ENCODE measurements around the gene SCN9A.

DNA sequence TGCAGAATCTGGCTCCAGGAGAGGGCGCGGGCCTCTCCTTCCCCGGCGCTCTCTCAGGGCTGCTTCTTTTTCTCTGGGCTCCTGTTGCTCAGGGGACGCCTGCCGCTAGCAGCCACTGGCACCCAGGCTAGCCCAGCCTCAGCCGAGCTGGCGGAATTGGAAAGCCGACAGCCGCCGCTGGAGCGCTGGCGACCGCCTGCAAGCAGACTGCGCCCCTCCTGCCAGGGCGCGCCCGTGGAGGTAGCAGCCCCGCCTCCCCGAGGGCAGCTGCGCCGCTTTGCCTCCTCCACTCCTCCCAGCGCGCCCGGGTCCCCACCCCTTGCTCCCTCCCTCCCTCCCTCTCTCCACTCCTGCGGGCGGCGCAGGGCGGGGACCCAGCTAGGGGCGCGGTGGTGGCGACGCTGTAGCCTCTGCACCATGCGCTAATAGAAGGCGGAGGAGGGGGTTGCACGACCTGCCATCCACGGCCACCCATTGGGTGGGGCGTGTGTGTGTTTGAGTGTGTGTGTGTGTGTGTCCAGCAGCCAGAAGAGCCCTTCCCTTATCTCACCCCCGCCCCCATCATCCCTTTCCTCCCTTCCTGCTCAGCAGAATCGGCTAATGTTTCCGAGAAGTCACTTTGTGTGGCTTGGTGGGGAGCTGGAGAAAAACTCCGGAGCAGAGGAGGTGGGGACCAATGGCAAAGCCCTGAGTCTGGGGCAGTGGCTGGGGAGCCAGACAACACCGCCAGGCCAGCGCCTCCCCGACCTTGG, at the start of gene SCN9A:
- TF ChIP-seq, protein P1, sequence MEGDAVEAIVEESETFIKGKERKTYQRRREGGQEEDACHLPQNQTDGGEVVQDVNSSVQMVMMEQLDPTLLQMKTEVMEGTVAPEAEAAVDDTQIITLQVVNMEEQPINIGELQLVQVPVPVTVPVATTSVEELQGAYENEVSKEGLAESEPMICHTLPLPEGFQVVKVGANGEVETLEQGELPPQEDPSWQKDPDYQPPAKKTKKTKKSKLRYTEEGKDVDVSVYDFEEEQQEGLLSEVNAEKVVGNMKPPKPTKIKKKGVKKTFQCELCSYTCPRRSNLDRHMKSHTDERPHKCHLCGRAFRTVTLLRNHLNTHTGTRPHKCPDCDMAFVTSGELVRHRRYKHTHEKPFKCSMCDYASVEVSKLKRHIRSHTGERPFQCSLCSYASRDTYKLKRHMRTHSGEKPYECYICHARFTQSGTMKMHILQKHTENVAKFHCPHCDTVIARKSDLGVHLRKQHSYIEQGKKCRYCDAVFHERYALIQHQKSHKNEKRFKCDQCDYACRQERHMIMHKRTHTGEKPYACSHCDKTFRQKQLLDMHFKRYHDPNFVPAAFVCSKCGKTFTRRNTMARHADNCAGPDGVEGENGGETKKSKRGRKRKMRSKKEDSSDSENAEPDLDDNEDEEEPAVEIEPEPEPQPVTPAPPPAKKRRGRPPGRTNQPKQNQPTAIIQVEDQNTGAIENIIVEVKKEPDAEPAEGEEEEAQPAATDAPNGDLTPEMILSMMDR (IDR thresholded peaks at IDR 0.05 in 2 of 3, conservative IDR thresholded peaks at IDR 0.05 in 1 of 3; ENCODE audit: borderline replicate concordance in 1 of 3, insufficient read depth in 1 of 3, low read depth in 2 of 3, low read length in 2 of 3): no peak
- TF ChIP-seq, protein P2, sequence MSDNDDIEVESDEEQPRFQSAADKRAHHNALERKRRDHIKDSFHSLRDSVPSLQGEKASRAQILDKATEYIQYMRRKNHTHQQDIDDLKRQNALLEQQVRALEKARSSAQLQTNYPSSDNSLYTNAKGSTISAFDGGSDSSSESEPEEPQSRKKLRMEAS (IDR thresholded peaks at IDR 0.05): no peak
- TF ChIP-seq, protein P3, sequence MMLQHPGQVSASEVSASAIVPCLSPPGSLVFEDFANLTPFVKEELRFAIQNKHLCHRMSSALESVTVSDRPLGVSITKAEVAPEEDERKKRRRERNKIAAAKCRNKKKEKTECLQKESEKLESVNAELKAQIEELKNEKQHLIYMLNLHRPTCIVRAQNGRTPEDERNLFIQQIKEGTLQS (IDR thresholded peaks at IDR 0.05): no peak
- no peak for TF ChIP-seq EZH2 (IDR thresholded peaks at IDR 0.05)
- no peak for TF ChIP-seq ZNF274 (IDR thresholded peaks at IDR 0.05; ENCODE audit: low read depth, low read length)
- TF ChIP-seq EZH2phosphoT487 (IDR thresholded peaks at IDR 0.05; ENCODE audit: borderline replicate concordance): no peak
- no peak for TF ChIP-seq POLR2AphosphoS5 (IDR thresholded peaks at IDR 0.05; ENCODE audit: low read depth, low read length)
- TF ChIP-seq RAD21 (IDR thresholded peaks at IDR 0.05; ENCODE audit: low read depth): no peak
- TF ChIP-seq ZFX (IDR thresholded peaks at IDR 0.05): no peak
- TF ChIP-seq, protein P4, sequence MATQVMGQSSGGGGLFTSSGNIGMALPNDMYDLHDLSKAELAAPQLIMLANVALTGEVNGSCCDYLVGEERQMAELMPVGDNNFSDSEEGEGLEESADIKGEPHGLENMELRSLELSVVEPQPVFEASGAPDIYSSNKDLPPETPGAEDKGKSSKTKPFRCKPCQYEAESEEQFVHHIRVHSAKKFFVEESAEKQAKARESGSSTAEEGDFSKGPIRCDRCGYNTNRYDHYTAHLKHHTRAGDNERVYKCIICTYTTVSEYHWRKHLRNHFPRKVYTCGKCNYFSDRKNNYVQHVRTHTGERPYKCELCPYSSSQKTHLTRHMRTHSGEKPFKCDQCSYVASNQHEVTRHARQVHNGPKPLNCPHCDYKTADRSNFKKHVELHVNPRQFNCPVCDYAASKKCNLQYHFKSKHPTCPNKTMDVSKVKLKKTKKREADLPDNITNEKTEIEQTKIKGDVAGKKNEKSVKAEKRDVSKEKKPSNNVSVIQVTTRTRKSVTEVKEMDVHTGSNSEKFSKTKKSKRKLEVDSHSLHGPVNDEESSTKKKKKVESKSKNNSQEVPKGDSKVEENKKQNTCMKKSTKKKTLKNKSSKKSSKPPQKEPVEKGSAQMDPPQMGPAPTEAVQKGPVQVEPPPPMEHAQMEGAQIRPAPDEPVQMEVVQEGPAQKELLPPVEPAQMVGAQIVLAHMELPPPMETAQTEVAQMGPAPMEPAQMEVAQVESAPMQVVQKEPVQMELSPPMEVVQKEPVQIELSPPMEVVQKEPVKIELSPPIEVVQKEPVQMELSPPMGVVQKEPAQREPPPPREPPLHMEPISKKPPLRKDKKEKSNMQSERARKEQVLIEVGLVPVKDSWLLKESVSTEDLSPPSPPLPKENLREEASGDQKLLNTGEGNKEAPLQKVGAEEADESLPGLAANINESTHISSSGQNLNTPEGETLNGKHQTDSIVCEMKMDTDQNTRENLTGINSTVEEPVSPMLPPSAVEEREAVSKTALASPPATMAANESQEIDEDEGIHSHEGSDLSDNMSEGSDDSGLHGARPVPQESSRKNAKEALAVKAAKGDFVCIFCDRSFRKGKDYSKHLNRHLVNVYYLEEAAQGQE (IDR thresholded peaks at IDR 0.05; ENCODE audit: low read depth): no peak
- no peak for TF ChIP-seq POLR2A (IDR thresholded peaks at IDR 0.05; ENCODE audit: borderline replicate concordance, extremely low read depth, insufficient read depth, insufficient read length)
- no peak for TF ChIP-seq TCF7L2 (IDR thresholded peaks at IDR 0.05; ENCODE audit: borderline replicate concordance, extremely low read depth, insufficient read depth, insufficient read length)
